PC-9 (cell line): ENCODE measurements around the gene APBA3. TPM values are rescaled to one million over a fixed set of nuclear protein-coding genes. Genes with fewer than 3 reads are reported as not detected.
A peak's percentile ranks its signal among the peaks of the same experiment; 100 is the strongest.

ENCODE experiments used
- BruUV-seq: library from RNA; stranded (reverse); fragments of 400-500 nt; replicated peaks from 2 replicates; lab custom pipeline; 2021; lab: Mats Ljungman, UMichigan
- CTCF ChIA-PET: fragments of 300-600 bp; sonication (Branson Sonifier 250); formaldehyde crosslinking; loops from one replicate; lab custom pipeline; 2022; ENCODE audit warnings: antibody characterized with exemption; lab: Charles Lee
- POLR2A ChIA-PET: fragments of 300-600 bp; sonication (Branson Sonifier 250); formaldehyde crosslinking; loops from one replicate; lab custom pipeline; 2022; ENCODE audit warnings: antibody characterized with exemption; ENCODE audit not compliant: unreplicated experiment; lab: Charles Lee
- DNase-seq, 2 experiments: peaks; one replicate each; pipeline versions ENCODE4 v3.0.0 to v3.0.0-alpha.2; 2015 to 2022; ENCODE audit warnings: mixed read lengths in 1 of 2
- H2AFZ ChIP-seq: fragments of 200-600 bp; sonication (generic); 2 replicates; pipeline ENCODE4 v1.8.1; 2017; ENCODE audit warnings: antibody characterized with exemption
- H3F3A ChIP-seq: fragments of 200-600 bp; sonication (generic); 2 replicates; pipeline ENCODE4 v1.8.1; 2017; ENCODE audit warnings: antibody characterized with exemption, mild to moderate bottlenecking, low read depth; ENCODE audit not compliant: insufficient read depth
- H3K27ac ChIP-seq: fragments of 200-600 bp; sonication (generic); 2 replicates; pipeline ENCODE4 v1.6.1; 2016; ENCODE audit warnings: mixed run types
- H3K27me3 ChIP-seq: fragments of 200-600 bp; sonication (generic); 2 replicates; pipeline ENCODE4 v1.6.1; 2016; ENCODE audit warnings: low read depth, mixed run types; ENCODE audit not compliant: insufficient read depth
- H3K36me3 ChIP-seq: fragments of 200-600 bp; sonication (generic); 2 replicates; pipeline ENCODE4 v1.6.1; 2016; ENCODE audit warnings: low read depth, mixed run types
- H3K4me1 ChIP-seq: fragments of 200-600 bp; sonication (generic); replicated peaks from 2 replicates; pipeline ENCODE4 v1.6.1; 2016; ENCODE audit warnings: mixed run types; ENCODE audit not compliant: insufficient read depth
- H3K4me2 ChIP-seq: fragments of 200-600 bp; sonication (generic); 2 replicates; pipeline ENCODE4 v1.6.1; 2017; ENCODE audit warnings: mixed run types
- H3K4me3 ChIP-seq: fragments of 200-600 bp; sonication (generic); 2 replicates; pipeline ENCODE4 v1.6.1; 2016; ENCODE audit warnings: mixed run types
- H3K79me2 ChIP-seq: fragments of 200-600 bp; sonication (generic); 2 replicates; pipeline ENCODE4 v1.6.1; 2017; ENCODE audit warnings: low read depth, mixed run types
- H3K9me2 ChIP-seq: fragments of 200-600 bp; sonication (generic); 2 replicates; pipeline ENCODE4 v1.8.1; 2017; ENCODE audit warnings: mild to moderate bottlenecking; ENCODE audit not compliant: insufficient read depth
- H3K9me3 ChIP-seq: fragments of 200-600 bp; sonication (generic); 2 replicates; pipeline ENCODE4 v1.8.1; 2016; ENCODE audit warnings: low read depth; ENCODE audit not compliant: insufficient read depth
- H4K20me1 ChIP-seq: fragments of 200-600 bp; sonication (generic); 2 replicates; pipeline ENCODE4 v1.8.1; 2017; ENCODE audit not compliant: insufficient read depth
- CTCF ChIP-seq: fragments of 200-600 bp; sonication (generic); conservative IDR thresholded peaks from 2 replicates; pipeline ENCODE4 v1.6.1; 2017; ENCODE audit warnings: mixed run types, antibody characterized with exemption, mild to moderate bottlenecking, moderate library complexity
- EZH2 ChIP-seq: fragments of 200-600 bp; sonication (generic); IDR thresholded peaks from 2 replicates; pipeline ENCODE4 v1.8.0; 2017; ENCODE audit warnings: antibody characterized with exemption, low read depth
- intact Hi-C: fragments of 100-400 bp; cut with micrococcal nuclease; formaldehyde crosslinking; loops from one replicate; pipeline ENCODE4 v1.10.0; 2022; ENCODE audit not compliant: unreplicated experiment
- total RNA-seq: library from RNA; stranded (reverse); gene quantifications from 2 replicates; pipeline ENCODE4 v1.2.3, GENCODE V29; 2021

Gene APBA3
- total RNA-seq, 1 experiment from 2014 or later, result 16.0 TPM

GRCh38 chr19:3723883-3724282, 37.6 kb downstream of the APBA3 start:
- H2AFZ ChIP-seq, result no peak overlapping the region
- H3K9me3 ChIP-seq, result no peaks in the 10 kb centered on the region
- H3K4me3 ChIP-seq, result no peak overlapping the region
- TF ChIP-seq EZH2 (no peak), CTCF (no peak)
- H3K27me3 ChIP-seq, result no peaks in the 10 kb centered on the region
- no peaks in the 10 kb centered on the region for H3K36me3 ChIP-seq
- peaks cover 23% of the 10 kb centered on the region; the same call in 1 of the 2 replicates for H3F3A ChIP-seq
- no peaks in the 10 kb centered on the region for H4K20me1 ChIP-seq
- intact Hi-C loops, result no loop called here
- no peak overlapping the region for H3K27ac ChIP-seq
- POLR2A ChIA-PET, result no interaction called here
- H3K79me2 ChIP-seq, result 0 out of 2 replicates have a peak, but pooled peaks cover 8% of the 10 kb centered on the region
- no peak for DNase-seq
- BruUV-seq, result no TSS peak
- peaks cover 27% of the 10 kb centered on the region for H3K4me1 ChIP-seq
- CTCF ChIA-PET, result interaction anchor here (0.6 kb wide), 1 partner anchor 125 kb away, joined by 3 read pairs; no protein-coding TSS in a partner anchor
- no peak overlapping the region for H3K4me2 ChIP-seq
- no peaks in the 10 kb centered on the region for H3K9me2 ChIP-seq

- H3K27ac ChIP-seq, result peak overlapping the region; percentile 17; the same call in 1 of the 2 replicates
- 0 out of 2 replicates have a peak, but pooled peaks cover 8% of the 10 kb centered on the region for H3K79me2 ChIP-seq
- ChIA-PET CTCF (no interaction called here), POLR2A (no interaction called here)
- peak overlapping the region; percentile 61 for H3K4me2 ChIP-seq
- TF ChIP-seq CTCF, result no peak
- TF ChIP-seq EZH2, result no peak
- no peaks in the 10 kb centered on the region for H3K9me2 ChIP-seq
- no peaks in the 10 kb centered on the region for H4K20me1 ChIP-seq
- H2AFZ ChIP-seq, result no peak overlapping the region
- intact Hi-C loops, result no loop called here
- H3F3A ChIP-seq, result peaks cover 23% of the 10 kb centered on the region; the same call in 1 of the 2 replicates
- no peaks in the 10 kb centered on the region for H3K36me3 ChIP-seq
- H3K9me3 ChIP-seq, result no peaks in the 10 kb centered on the region
- H3K4me3 ChIP-seq, result peak overlapping the region; percentile 19; the same call in 1 of the 2 replicates
- BruUV-seq, result no TSS peak
- peaks cover 24% of the 10 kb centered on the region for H3K4me1 ChIP-seq
- H3K27me3 ChIP-seq, result no peaks in the 10 kb centered on the region
- DNase-seq, result no peak
Measured at GRCh38 chr19:3723110-3723488, 38.4 kb downstream of the APBA3 start.

GRCh38 chr19:3722443-3723109, 38.9 kb downstream of the APBA3 start:
- intact Hi-C loops, result no loop called here
- Histone ChIP-seq H3K79me2 (0 out of 2 replicates have a peak, but pooled peaks cover 8% of the 10 kb centered on the region), H3K27ac (peak overlapping the region; percentile 17; the same call in 1 of the 2 replicates), H3K9me2 (no peaks in the 10 kb centered on the region), H3K4me2 (peak overlapping the region; percentile 75), H3K4me1 (peaks cover 19% of the 10 kb centered on the region), H3K36me3 (no peaks in the 10 kb centered on the region), H4K20me1 (no peaks in the 10 kb centered on the region), H3K4me3 (peak overlapping the region; percentile 65), H3K9me3 (no peaks in the 10 kb centered on the region), H2AFZ (no peak overlapping the region), H3K27me3 (no peaks in the 10 kb centered on the region), H3F3A (peaks cover 21% of the 10 kb centered on the region; the same call in 1 of the 2 replicates)
- POLR2A ChIA-PET, result no interaction called here
- no peak for TF ChIP-seq CTCF
- no peak for TF ChIP-seq EZH2
- peak; percentile 70 to 74 for DNase-seq
- CTCF ChIA-PET, result interaction anchor here (0.6 kb wide), 1 partner anchor 343 kb away, joined by 3 read pairs; no protein-coding TSS in a partner anchor
- no TSS peak for BruUV-seq
